ENCODE data around the gene ZNF445.
A peak's percentile ranks its signal among the peaks of the same experiment; 100 is the strongest.
"Not testable (repeated sequence)": the region's sequence is repeated elsewhere in the genome, so short reads cannot be mapped to it uniquely, and the experiment has no call there.

The ZNF445 gene

GRCh38 chr3:44511238-44511566 lies 33.7 kb upstream of the ZNF445 start:
- peak overlapping the region; percentile 74 for H3K27ac ChIP-seq
- TF ChIP-seq ZFX (IDR thresholded peaks at IDR 0.05; ENCODE audit: borderline replicate concordance) = no peak
- no peak for TF ChIP-seq CTCF (IDR thresholded peaks at IDR 0.05)

GRCh38 chr3:44510000-44510368 lies 32.5 kb upstream of the ZNF445 start:
- peak overlapping the region; percentile 74 for H3K27ac ChIP-seq

GRCh38 chr3:44509393-44509921 lies 32.0 kb upstream of the ZNF445 start:
- TF ChIP-seq CTCF (IDR thresholded peaks at IDR 0.05) = no peak
- no peak for TF ChIP-seq ZFX (IDR thresholded peaks at IDR 0.05; ENCODE audit: borderline replicate concordance)
- peak overlapping the region; percentile 74 for H3K27ac ChIP-seq

More at GRCh38 chr3:44510000-44510368, 32.5 kb upstream of the ZNF445 start:
- TF ChIP-seq ZFX (IDR thresholded peaks at IDR 0.05; ENCODE audit: borderline replicate concordance) (no peak), CTCF (IDR thresholded peaks at IDR 0.05) (no peak)

GRCh38 chr3:44506961-44507360 lies 29.5 kb upstream of the ZNF445 start:
- TF ChIP-seq CTCF (IDR thresholded peaks at IDR 0.05) (no peak), ZFX (IDR thresholded peaks at IDR 0.05; ENCODE audit: borderline replicate concordance) (no peak)
- H3K27ac ChIP-seq = no peak overlapping the region

GRCh38 chr3:44506556-44506955 lies 29.1 kb upstream of the ZNF445 start:
- no peak overlapping the region for H3K27ac ChIP-seq
- TF ChIP-seq CTCF (IDR thresholded peaks at IDR 0.05) = no peak

- TF ChIP-seq ZFX (IDR thresholded peaks at IDR 0.05; ENCODE audit: borderline replicate concordance) (no peak), CTCF (IDR thresholded peaks at IDR 0.05) (no peak)
- no peak overlapping the region for H3K27ac ChIP-seq
Measured at GRCh38 chr3:44504566-44504965, 27.1 kb upstream of the ZNF445 start.

- H3K27ac ChIP-seq = not testable (repeated sequence)
Measured at GRCh38 chr3:44503178-44503577, 25.7 kb upstream of the ZNF445 start.

GRCh38 chr3:44501971-44502370 lies 24.5 kb upstream of the ZNF445 start:
- no peak for TF ChIP-seq ZFX (IDR thresholded peaks at IDR 0.05; ENCODE audit: borderline replicate concordance)
- no peak overlapping the region for H3K27ac ChIP-seq

- not testable (repeated sequence) for H3K27ac ChIP-seq
Measured at GRCh38 chr3:44499899-44500168, 22.4 kb upstream of the ZNF445 start.
